Measurements from ENCODE around the gene PREB. TPM values are rescaled to one million over a fixed set of nuclear protein-coding genes. Genes with fewer than 3 reads are reported as not detected.

The PREB gene
- total and polyA plus RNA-seq, 12 donors = 41.6 to 73.7 (median 48.8) TPM

DNA sequence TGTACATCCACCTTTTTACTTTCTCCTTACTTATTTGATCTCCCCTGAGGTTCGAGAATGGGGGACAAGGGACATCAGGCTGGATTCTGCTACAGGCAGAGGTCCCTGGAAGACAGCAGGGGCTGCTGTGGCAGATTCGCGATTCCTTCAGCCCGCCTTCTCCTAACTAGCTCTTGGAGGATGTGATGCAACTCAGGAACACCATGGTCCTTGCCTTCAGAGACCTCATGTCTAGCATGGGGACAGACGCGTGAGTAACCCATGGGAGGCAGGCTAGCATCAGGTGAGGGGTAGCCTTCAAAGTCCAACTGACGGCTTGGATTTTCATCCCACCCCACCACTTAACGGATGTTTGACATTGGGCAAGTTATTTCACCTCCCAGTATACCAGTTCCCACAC, 13.5 kb upstream of the PREB start:
- Histone ChIP-seq H3K4me3 (no peak overlapping the region), H3K36me3 (no peaks in the 10 kb centered on the region), H3K27ac (no peak overlapping the region), H3K4me1 (no peaks in the 10 kb centered on the region), H3K27me3 (peaks cover 0 to 6% (median 0%) of the 10 kb centered on the region in 7 donors), H3K9me3 (no peaks in the 10 kb centered on the region)
- whole genome bisulfite sequencing, 2 donors = 92% methylated on average over 8 of the region's 8 CpGs
- intact Hi-C loops (cut with DNase I) = no loop called here
- TF ChIP-seq, protein P1, sequence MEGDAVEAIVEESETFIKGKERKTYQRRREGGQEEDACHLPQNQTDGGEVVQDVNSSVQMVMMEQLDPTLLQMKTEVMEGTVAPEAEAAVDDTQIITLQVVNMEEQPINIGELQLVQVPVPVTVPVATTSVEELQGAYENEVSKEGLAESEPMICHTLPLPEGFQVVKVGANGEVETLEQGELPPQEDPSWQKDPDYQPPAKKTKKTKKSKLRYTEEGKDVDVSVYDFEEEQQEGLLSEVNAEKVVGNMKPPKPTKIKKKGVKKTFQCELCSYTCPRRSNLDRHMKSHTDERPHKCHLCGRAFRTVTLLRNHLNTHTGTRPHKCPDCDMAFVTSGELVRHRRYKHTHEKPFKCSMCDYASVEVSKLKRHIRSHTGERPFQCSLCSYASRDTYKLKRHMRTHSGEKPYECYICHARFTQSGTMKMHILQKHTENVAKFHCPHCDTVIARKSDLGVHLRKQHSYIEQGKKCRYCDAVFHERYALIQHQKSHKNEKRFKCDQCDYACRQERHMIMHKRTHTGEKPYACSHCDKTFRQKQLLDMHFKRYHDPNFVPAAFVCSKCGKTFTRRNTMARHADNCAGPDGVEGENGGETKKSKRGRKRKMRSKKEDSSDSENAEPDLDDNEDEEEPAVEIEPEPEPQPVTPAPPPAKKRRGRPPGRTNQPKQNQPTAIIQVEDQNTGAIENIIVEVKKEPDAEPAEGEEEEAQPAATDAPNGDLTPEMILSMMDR (IDR thresholded peaks at IDR 0.05) = no peak
- no peak for DNase-seq
- ATAC-seq = no peak

DNA sequence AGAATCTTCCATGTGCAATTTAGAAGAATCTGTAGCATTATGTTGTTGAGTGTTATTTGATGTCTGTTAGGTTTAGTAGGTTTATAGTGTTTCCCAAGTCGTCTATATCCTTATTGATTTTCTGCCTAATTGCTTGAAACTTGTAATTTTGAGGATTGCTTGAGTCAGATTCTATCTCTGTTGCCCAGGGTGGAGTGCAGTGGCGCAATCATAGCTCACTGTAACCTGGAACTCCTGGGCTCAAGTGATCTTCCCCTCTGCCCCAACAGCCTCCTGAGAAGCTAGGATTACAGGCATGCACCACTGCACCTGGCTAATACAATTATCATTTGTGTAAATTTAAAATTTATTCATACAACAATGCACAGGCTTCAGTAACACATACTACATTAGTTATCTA, 11.2 kb upstream of the PREB start:
- peaks cover 0 to 6% (median 0%) of the 10 kb centered on the region in 7 donors for H3K27me3 ChIP-seq
- ATAC-seq = no peak
- H3K4me1 ChIP-seq = no peaks in the 10 kb centered on the region
- DNase-seq = no peak
- H3K9me3 ChIP-seq = no peaks in the 10 kb centered on the region
- no peak overlapping the region for H3K27ac ChIP-seq
- WGBS, 2 donors = 83 to 86% methylated on average over 2 of the region's 2 CpGs
- intact Hi-C loops (cut with DNase I) = no loop called here
- H3K36me3 ChIP-seq = no peaks in the 10 kb centered on the region
- H3K4me3 ChIP-seq = no peak overlapping the region
- TF ChIP-seq, protein P1 (IDR thresholded peaks at IDR 0.05) = no peak

DNA sequence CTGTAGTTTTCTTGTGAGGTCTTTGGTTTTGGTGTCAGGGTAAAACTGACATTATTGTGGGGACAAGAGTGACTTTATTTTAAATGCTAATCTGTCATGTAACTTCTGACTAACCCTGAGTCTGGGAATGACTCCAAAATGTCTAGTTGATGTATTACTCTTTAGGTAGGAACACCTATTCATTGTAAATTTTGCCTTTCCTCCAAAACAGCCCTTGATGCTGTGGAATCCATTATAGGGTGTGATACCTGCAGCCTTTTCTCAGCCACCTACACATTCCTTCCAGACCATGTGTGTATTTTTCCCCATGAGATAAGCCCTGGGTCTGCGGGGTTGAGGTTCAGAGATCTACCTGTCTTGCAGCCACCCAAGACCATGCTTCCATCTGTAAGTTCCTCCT, 8.8 kb upstream of the PREB start:
- ATAC-seq = no peak
- Histone ChIP-seq H3K4me1 (no peaks in the 10 kb centered on the region), H3K36me3 (no peaks in the 10 kb centered on the region), H3K27ac (no peak overlapping the region), H3K27me3 (no peaks in the 10 kb centered on the region), H3K9me3 (no peaks in the 10 kb centered on the region), H3K4me3 (no peak overlapping the region)
- TF ChIP-seq, protein P1 (IDR thresholded peaks at IDR 0.05) = no peak
- 75 to 95% methylated on average over 1 of the region's 1 CpG for WGBS, 2 donors
- no peak for DNase-seq
- intact Hi-C loops (cut with DNase I) = no loop called here

DNA sequence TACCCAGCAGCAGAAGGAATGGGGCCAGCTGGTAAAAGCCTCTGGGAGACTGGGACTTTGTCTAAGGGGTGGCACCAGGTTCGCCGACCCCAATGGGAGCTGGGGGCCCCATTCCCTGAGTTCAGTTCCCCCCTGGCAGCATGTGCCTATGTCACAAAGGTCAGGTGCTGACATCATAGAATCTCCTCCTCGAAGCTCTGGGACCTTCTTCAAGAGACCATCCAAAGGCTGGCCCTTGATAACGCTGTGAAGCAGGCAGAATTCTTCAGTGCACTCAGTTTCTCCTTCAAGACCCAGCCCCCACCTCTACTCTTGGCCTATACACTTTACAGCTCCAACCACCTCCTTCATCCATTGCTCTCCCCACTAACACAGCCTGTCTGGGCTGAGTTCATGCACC, 4.9 kb upstream of the PREB start, which contains the start of gene PRR30:
PRR30 (minus strand) TSS at position 101 of the 400 bp plus-strand sequence. CDS start 1,081 bp downstream, outside the sequence.
- intact Hi-C loops (cut with DNase I) = no loop called here
- Histone ChIP-seq H3K36me3 (no peaks in the 10 kb centered on the region), H3K4me1 (peaks cover 0 to 5% (median 0%) of the 10 kb centered on the region in 9 donors), H3K27me3 (no peaks in the 10 kb centered on the region), H3K4me3 (no peak within 1 kb of the TSS), H3K27ac (no peak within 1 kb of the TSS), H3K9me3 (no peaks in the 10 kb centered on the region)
- DNase-seq (no peak), ATAC-seq (no peak)
- 70 to 76% methylated on average over 4 of the region's 4 CpGs for WGBS, 2 donors
- TF ChIP-seq, protein P1 (IDR thresholded peaks at IDR 0.05) = no peak
